GM15510 (cell line): Measurements from ENCODE around the gene ADRA2B.

Experiments used
- POLR2A ChIP-seq: IDR thresholded peaks from 3 replicates; pipeline ENCODE4 v1.6.1; 2011; ENCODE audit warnings: borderline replicate concordance; ENCODE audit not compliant: insufficient read length; ENCODE audit errors: extremely low read depth

The ADRA2B gene

GRCh38 chr2:96116424-96116878 is at the start of gene ADRA2B:
Gene ADRA2B (minus strand): TSS chr2:96116571. CDS start chr2:96116149, 422 bp downstream.
- no peak for TF ChIP-seq POLR2A

DNA sequence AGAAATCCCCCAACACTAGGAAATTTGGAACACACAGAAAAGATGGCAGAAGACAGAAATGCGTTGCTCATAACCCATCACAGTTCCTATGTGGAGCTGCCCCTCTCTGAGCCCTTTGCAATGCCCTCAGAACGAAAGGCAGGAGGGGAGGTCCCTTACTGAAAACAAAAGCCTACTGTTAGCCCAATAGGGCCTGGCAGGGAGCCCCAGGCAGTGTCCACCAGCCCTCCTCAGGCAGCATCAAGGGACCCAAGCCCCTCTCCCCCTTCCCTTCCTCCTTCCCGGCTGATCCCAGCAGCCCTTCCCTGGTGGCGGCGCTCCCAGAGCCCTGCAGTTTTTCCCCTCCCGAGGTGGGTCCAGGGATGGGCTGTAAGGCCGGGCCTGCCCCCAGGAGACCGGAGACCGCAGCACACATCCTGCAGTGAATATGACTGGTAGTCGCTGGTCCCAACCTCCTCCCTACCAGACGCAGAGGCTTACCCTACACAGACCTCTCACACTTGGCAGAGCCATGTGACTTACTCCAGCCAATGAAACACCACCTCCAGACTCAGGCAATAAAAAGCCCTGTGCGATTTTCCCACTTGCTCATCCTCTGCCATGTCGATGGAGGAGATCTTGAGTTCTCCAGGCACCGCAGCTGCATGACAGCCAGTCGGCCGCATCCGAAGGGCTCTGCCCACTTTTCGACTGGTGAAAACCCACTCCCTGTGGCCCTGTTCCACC is 48.3 kb upstream of the ADRA2B start:
- TF ChIP-seq POLR2A = peak; percentile 74

DNA sequence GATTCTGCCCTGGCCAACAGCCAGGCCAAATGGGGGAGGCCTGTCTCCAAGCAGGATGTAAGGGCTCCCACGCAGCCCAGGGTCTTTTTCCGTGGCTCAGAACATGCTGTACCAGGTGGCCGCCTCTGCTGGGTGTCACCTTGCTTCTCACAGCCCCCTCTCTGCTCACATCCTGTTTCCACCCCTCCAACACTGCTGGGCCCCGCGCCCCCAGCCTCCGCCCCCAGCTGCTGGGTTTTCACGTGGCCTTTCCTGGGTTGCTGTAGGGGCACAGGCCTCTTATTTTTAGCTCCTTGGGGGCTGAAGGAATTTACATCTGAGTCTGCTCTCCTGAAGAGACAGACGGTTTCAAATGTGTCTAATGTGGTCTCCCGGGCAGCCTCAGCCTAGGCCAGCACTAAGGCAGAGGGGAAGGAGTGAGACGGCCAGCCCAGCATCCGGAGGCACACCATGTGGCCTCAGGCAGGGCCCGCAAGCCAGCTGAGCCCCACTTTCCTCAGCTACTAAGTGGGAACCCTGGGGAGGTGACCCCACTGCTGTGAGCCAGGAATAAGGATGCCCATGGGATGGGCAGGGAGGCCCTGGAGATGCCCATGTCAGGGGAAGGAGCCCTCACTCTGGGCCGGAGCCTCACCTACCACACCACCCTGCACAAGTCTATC is 47.5 kb upstream of the ADRA2B start:
- TF ChIP-seq POLR2A = peak; percentile 52

- TF ChIP-seq POLR2A = no peak
Measured at GRCh38 chr2:96163415-96163767, 47.0 kb upstream of the ADRA2B start.

- TF ChIP-seq POLR2A = no peak
Measured at GRCh38 chr2:96161898-96162297, 45.5 kb upstream of the ADRA2B start.

DNA sequence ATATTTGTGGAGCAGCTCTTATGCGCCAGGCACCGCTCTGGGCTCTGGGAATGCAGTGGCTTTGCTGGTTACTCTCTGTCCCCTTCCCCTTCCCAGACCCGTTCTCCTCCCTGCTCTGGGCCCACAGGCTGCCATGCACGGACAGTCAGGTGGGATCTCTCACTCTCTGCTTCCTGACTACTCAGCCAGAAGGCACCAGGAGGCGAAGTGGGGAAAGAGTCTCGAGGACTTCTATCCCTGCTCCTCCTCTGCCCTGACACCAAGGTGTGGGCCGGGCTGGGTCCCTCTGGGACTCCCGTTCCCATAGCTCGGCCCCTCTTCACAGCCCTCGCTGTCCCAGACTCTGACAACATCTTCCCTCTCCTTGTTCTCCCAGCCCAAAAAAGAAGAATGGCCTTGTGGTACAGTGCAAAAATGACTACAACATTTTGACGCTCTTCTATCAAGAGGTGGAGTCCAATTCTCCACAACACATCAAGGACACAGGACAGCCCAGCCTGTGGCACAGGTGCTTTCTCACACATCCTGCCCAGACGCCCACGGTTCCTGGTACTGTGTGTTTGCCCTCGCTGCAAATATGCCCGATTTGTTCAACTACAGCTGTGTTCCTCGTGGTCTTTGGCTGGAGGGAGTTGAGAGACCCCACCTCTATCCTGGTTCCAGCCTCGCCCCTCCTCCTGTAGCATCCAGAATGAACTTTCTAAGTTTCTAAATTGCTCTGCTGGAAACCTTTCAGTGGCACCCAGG is 42.9 kb upstream of the ADRA2B start:
- no peak for TF ChIP-seq POLR2A

- no peak for TF ChIP-seq POLR2A
Measured at GRCh38 chr2:96158554-96158940, 42.2 kb upstream of the ADRA2B start.

DNA sequence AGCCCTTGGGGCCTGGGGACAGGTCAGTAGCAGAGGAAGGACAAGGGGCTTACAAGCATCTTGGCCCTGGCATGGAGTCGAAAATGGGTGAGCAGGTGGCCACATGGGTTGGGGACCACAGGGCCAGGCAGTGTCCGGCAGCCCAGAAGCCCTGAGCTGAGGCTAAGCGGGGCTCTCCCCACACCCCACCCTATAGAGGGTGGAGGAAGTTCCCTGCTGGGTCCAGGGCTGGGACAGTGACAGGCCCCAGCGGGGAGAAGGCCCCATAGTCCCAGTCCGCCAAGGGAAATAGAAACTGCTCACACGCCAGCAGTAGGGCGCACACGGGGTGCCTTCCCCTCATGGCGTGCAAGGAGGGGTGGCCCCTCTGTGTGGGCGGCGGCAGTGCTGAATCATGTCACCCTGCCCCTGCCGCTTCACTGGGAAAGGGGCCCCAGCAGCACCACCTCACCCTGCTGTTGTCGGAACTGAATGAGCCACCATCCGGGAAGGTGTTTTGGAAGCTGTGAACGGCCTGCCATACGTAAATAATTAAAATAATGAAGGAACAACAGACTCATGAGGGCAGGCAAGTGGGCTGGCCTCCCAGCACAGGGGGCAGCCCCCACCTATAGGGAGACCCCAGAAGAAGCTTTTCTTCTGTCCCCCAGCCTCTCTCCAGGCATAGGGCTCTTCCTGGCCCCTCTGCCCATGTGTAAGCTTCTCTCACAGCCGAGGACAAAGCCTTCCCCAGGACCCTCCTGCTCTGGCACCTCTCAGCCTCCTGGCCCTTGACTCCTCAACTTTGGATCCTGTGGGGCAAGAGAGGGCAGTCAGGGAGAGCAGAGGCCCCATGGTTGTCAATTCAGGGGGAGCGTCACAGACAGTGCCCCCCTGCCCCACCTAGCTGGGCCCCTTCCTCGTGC is 41.5 kb upstream of the ADRA2B start:
- TF ChIP-seq POLR2A = peak; percentile 41

- peak; percentile 23 for TF ChIP-seq POLR2A
Measured at GRCh38 chr2:96156926-96157648, 40.7 kb upstream of the ADRA2B start.

DNA sequence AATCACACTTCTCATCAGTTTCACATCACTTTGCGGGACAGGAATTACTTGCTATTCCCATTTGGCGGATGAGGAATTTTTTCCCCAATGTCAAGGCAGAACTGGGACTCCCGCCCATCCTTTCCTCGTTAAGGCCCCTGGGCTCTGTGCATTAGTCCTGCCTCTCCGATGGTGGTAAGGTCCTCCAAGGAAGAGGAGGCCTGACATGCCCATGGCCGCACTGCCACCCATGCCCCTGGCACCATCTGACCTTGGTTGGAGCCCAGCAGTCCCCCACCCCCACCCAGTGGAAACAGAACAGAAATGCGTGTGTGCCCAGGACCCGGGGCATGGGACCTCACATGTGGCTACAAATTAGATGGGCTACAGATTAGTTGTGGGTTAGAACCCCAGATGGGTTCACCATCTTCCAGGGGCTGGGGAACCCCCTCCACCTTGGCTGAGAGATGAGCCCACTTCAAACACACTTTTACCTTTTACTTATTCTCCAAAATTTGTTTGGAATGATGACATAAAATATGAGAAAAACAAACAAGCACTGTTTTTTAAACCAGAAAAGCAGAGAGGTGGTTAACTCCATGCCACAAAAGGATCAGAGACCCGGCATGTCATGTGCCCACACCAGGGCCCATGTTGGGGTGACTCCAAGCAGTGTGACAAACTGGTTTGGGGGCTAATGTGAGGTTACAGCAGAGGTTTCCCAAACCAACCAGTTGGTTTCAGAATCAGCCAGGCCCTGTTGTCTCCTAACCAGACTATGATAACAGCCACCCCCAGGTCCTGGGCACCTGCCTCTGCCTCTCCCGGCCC is 39.8 kb upstream of the ADRA2B start:
- TF ChIP-seq POLR2A = no peak

- TF ChIP-seq POLR2A = no peak
Measured at GRCh38 chr2:96154506-96155380, 38.4 kb upstream of the ADRA2B start.

GRCh38 chr2:96153991-96154431 is 37.6 kb upstream of the ADRA2B start:
- no peak for TF ChIP-seq POLR2A

GRCh38 chr2:96153291-96153713 is 36.9 kb upstream of the ADRA2B start:
- TF ChIP-seq POLR2A = no peak
